ENCODE measurements around the gene NEGR1. TPM values are rescaled to one million over a fixed set of nuclear protein-coding genes. Genes with fewer than 3 reads are reported as not detected.

Gene NEGR1
- total and polyA plus RNA-seq, 9 donors, result 4.7 to 15.1 (median 9.1) TPM

DNA sequence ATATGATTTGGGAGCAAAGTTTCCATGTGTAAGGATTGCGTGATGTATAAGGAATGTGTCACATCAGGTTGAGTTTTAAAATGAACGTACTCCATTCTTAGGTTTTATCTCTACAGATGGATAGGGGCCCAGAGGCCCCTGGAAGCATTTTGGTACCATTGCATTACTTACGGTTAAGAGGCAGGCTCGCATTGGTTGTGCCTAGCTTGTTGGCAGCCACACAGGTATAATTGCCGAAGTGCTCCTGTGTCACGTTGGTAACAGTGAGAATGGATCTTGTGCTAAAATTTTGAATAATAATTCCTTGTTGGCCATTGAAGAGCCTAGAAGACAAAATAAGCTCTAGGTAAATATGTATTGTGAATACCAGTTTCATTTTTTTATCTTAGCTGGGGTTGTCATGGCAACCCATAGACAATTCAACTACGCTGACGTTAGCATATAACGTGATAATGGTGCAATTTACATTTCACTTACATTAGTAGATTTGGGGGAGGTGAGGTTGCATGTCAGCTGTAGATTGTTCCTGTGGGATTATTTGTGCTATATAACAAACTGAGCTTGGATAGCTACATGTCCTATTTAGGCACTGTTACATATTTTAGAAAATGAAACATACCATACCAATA is 689.6 kb downstream of the NEGR1 start:
- no peaks in the 10 kb centered on the region for H3K27me3 ChIP-seq
- DNase-seq, result no peak
- H3K27ac ChIP-seq, result no peak overlapping the region
- 69 to 75% (median 69%) methylated on average over 9 of the region's 9 CpGs for WGBS, 3 donors
- no peaks in the 10 kb centered on the region for H3K36me3 ChIP-seq
- TF ChIP-seq, protein P1, sequence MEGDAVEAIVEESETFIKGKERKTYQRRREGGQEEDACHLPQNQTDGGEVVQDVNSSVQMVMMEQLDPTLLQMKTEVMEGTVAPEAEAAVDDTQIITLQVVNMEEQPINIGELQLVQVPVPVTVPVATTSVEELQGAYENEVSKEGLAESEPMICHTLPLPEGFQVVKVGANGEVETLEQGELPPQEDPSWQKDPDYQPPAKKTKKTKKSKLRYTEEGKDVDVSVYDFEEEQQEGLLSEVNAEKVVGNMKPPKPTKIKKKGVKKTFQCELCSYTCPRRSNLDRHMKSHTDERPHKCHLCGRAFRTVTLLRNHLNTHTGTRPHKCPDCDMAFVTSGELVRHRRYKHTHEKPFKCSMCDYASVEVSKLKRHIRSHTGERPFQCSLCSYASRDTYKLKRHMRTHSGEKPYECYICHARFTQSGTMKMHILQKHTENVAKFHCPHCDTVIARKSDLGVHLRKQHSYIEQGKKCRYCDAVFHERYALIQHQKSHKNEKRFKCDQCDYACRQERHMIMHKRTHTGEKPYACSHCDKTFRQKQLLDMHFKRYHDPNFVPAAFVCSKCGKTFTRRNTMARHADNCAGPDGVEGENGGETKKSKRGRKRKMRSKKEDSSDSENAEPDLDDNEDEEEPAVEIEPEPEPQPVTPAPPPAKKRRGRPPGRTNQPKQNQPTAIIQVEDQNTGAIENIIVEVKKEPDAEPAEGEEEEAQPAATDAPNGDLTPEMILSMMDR (IDR thresholded peaks at IDR 0.05), result no peak
- TF ChIP-seq EP300 (IDR thresholded peaks at IDR 0.05) (no peak), POLR2A (IDR thresholded peaks at IDR 0.05) (no peak)
- peaks cover 2% of the 10 kb centered on the region for H3K4me1 ChIP-seq (ENCODE audit: insufficient read depth)
- H3K9me3 ChIP-seq, result no peaks in the 10 kb centered on the region
- no peak overlapping the region for H3K4me3 ChIP-seq
- intact Hi-C loops (cut with DNase I), result no loop called here

DNA sequence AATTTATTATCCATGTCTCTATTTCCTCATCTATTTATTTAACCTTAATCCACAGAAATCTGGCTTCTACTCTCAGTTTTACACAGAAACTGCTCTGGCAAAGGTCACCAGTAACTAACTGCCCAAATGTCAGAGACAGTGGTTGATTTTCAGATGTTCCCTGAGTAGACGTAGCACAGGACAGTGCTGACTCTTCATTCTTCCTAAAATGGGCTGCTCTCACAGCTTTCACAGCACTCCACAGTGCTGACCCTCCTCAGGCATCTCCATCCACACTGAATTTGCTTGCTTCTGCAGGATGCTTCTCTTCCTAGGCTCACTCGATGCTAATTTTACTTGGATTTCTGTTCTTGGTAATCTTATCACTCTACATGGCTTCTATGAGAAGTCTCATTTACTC is 693.3 kb downstream of the NEGR1 start:
- DNase-seq, result no peak
- intact Hi-C loops (cut with DNase I), result no loop called here
- H3K27me3 ChIP-seq, result no peaks in the 10 kb centered on the region
- no peaks in the 10 kb centered on the region for H3K9me3 ChIP-seq
- no peak overlapping the region for H3K27ac ChIP-seq
- 47 to 65% (median 64%) methylated on average over 2 of the region's 2 CpGs for WGBS, 3 donors
- TF ChIP-seq EP300 (IDR thresholded peaks at IDR 0.05), result no peak
- TF ChIP-seq, protein P1 (IDR thresholded peaks at IDR 0.05), result no peak
- no peak for TF ChIP-seq POLR2A (IDR thresholded peaks at IDR 0.05)
- no peak overlapping the region for H3K4me3 ChIP-seq
- H3K36me3 ChIP-seq, result no peaks in the 10 kb centered on the region
- H3K4me1 ChIP-seq (ENCODE audit: insufficient read depth), result peaks cover 2% of the 10 kb centered on the region

DNA sequence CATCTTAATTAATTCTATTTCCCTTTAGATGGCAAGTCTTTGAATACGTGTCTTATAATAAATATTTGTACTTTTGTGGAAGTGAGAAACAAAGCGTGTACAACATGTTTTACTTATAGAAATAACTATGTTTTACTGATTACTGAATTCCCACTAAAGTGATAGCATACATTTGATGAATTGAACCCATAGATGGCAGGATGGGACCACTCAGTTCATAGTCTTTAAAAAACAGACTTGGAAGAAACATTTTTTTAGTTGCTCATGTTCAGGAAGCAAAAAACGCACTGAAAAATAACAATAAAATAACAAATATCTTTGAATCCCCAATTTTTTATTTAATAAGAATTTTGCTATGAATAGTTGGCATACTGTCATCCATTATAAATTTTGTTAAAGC is 694.4 kb downstream of the NEGR1 start:
- intact Hi-C loops (cut with DNase I), result no loop called here
- Histone ChIP-seq H3K27ac (no peak overlapping the region), H3K27me3 (no peaks in the 10 kb centered on the region), H3K4me3 (no peak overlapping the region), H3K9me3 (no peaks in the 10 kb centered on the region), H3K36me3 (no peaks in the 10 kb centered on the region), H3K4me1 (ENCODE audit: insufficient read depth) (peaks cover 2% of the 10 kb centered on the region)
- no peak for DNase-seq
- TF ChIP-seq, protein P1 (IDR thresholded peaks at IDR 0.05), result no peak
- no peak for TF ChIP-seq POLR2A (IDR thresholded peaks at IDR 0.05)
- no peak for TF ChIP-seq EP300 (IDR thresholded peaks at IDR 0.05)
- WGBS, 3 donors, result 36 to 44% (median 38%) methylated on average over 3 of the region's 3 CpGs

DNA sequence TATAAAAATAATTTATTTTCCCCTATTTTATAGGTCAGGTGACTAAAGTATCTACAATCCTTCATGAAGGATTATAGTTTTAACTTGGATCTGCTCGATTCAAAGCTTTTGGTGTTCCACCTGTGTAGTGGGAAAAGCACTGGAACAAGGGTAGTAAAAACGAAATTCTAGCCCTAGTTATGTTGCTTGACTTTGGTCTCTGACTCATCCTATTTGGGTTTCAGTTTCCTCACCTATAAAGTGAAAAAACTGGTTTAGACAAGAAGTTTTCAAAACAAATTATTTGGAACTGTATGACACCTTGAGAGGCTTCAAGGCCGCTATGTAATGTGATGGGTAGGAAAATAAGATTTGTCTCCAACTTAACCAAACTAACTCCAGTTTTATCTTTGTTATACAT is 696.3 kb downstream of the NEGR1 start:
- TF ChIP-seq, protein P1 (IDR thresholded peaks at IDR 0.05), result no peak
- TF ChIP-seq EP300 (IDR thresholded peaks at IDR 0.05) (no peak), POLR2A (IDR thresholded peaks at IDR 0.05) (no peak)
- H3K9me3 ChIP-seq, result no peaks in the 10 kb centered on the region
- no peak for DNase-seq
- H3K4me3 ChIP-seq, result no peak overlapping the region
- intact Hi-C loops (cut with DNase I), result no loop called here
- no peaks in the 10 kb centered on the region for H3K27me3 ChIP-seq
- WGBS, 3 donors, result 84 to 86% (median 85%) methylated on average over 3 of the region's 3 CpGs
- H3K36me3 ChIP-seq, result no peaks in the 10 kb centered on the region
- peaks cover 2% of the 10 kb centered on the region for H3K4me1 ChIP-seq (ENCODE audit: insufficient read depth)
- no peak overlapping the region for H3K27ac ChIP-seq

Measured in ovary (tissue), 9 donors.